Epithelial cell of esophagus (primary cell): ENCODE measurements around the gene F11R.
"Not testable (repeated sequence)": the region's sequence is repeated elsewhere in the genome, so short reads cannot be mapped to it uniquely, and the experiment has no call there.

Experiments
- DNase-seq: peaks from one replicate; pipeline ENCODE4 v3.0.0; 2010; ENCODE audit warnings: low read depth
- H3K4me3 ChIP-seq: 2 replicates; pipeline ENCODE4 v1.5.1; 2011; ENCODE audit warnings: mild to moderate bottlenecking, low read length, control low read depth
- TF ChIP-seq, protein P1 (sequence below): IDR thresholded peaks from 2 replicates; pipeline ENCODE4 v1.5.1; 2011; ENCODE audit warnings: low read depth, mild to moderate bottlenecking, low read length, control low read depth, inconsistent platforms; ENCODE audit not compliant: insufficient read depth; ENCODE audit errors: missing control alignments

F11R gene

DNA sequence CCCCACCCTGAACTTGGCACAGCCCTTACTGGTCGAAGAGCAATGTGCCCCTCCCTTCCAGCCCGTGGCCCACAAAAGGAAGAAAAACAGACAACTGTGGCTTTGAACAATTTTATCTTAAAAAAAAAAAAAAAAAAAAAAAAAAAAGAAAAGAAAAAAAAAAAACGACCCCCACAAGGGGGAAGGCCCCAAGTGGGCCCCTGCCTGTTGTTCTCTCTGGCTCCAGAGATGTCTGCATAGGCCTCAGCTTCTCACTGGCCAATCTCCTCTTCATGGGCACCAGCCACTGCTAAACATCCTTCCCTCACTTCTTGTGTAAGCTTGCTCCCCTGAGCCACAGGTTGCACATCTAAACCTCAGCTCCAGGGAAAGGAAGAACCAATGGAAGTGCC is 18.2 kb upstream of the F11R start:
- DNase-seq = no peak
- peak overlapping the region; percentile 82 for H3K4me3 ChIP-seq

DNA sequence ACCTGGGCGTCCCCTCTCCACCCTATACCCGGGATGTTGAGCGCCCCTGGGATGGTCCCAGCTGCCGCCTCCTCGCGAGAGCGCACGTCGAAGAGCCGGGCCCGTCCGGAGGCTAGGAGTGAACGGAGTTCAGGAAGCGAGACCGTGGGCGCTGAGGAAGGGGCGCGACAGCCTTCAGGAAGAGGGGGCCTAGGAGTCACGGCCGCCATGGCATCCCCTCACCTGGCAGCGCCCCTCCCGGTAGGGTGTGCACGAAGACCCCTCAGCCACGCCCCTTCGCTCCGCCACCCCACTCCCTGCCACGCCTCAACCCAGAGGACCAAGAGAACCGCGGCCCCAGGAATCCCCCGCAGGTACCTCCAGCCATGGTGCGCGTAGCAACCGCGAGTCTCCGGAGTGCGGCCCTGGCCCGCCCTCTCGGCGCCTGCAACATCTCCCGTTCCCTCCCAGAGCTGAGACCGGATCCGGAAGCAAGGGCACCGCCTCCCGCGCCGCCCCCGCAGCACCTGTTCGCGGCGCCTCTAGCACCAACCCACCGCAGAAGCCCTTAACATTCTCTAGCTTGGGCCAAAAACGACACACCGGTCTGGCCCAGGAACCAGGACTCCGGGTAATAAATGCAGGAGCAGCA is 17.7 kb upstream of the F11R start, which contains the start of gene TSTD1:
TSS of gene TSTD1 (minus strand) at position 442 of the 631 bp plus-strand sequence. CDS start at position 367, 75 bp downstream.
- TF ChIP-seq, protein P1, sequence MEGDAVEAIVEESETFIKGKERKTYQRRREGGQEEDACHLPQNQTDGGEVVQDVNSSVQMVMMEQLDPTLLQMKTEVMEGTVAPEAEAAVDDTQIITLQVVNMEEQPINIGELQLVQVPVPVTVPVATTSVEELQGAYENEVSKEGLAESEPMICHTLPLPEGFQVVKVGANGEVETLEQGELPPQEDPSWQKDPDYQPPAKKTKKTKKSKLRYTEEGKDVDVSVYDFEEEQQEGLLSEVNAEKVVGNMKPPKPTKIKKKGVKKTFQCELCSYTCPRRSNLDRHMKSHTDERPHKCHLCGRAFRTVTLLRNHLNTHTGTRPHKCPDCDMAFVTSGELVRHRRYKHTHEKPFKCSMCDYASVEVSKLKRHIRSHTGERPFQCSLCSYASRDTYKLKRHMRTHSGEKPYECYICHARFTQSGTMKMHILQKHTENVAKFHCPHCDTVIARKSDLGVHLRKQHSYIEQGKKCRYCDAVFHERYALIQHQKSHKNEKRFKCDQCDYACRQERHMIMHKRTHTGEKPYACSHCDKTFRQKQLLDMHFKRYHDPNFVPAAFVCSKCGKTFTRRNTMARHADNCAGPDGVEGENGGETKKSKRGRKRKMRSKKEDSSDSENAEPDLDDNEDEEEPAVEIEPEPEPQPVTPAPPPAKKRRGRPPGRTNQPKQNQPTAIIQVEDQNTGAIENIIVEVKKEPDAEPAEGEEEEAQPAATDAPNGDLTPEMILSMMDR = no peak
- H3K4me3 ChIP-seq = peak within 1 kb of the TSS; percentile 82
- peak; percentile 79 for DNase-seq

More for the DNA sequence above, 18.2 kb upstream of the F11R start:
- TF ChIP-seq, protein P1 = no peak

DNA sequence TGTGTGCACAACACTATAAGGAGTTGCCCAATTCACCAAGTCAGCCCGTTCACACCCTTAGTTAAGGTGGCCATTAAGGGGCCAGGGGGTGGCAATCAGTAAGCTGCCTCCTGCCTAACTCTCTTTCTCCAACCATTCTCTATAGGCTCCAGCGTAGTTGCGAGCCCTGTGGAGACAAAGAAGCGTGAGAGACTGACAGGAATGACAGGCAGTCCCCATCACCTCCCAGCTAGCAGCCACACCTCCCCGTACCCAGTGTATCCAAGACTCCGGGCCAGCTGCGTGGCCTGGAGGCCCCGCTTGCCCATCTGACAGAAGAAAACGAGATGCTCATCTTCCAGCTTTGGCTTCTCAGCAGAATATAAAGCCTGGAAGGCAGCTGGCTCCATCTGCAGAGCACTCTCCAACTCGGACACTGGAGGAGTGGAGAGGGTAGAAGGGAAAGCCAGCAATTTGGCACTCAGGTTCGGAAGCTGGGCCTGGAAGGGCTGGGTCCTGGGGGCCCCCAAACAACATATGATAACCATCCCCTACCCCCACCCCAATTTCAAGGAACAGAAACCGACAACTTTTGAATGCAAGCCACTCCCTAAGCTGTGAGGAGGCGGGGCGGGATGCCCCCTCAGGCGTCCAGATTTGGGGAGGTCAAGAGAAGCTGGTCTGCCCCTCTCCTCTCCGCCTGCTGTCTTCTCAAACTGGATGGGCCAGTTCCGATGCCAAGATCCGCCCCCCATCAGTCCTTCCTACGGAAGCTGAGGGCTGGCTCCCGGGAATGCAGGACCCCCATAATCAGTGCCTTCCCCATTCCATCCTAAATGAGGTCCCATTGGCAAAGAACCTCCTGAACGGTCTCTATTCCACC is 16.9 kb upstream of the F11R start:
- TF ChIP-seq, protein P1 = no peak
- peak overlapping the region; percentile 82 for H3K4me3 ChIP-seq
- DNase-seq = peak; percentile 61

DNA sequence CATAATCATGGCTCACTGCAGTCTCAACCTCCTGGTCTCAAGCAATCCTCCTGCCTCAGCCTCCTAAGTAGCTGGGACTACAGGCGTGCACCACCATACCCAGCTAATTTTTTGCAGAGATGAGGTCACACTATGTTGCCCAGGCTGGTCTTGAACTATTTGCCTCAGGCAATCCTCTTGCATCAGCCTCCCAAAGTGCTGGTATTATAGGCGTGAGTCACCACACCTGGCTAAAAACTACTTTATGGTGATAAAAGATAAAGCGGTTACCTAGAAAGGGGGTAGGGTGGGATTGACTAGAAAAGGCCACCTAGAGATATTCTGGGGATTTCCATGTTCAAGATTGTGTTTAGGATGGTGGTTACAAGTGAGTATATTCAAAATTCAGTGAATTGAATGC is 12.8 kb upstream of the F11R start:
- no peak overlapping the region for H3K4me3 ChIP-seq
- DNase-seq = peak; percentile 91
- TF ChIP-seq, protein P1 = no peak

DNA sequence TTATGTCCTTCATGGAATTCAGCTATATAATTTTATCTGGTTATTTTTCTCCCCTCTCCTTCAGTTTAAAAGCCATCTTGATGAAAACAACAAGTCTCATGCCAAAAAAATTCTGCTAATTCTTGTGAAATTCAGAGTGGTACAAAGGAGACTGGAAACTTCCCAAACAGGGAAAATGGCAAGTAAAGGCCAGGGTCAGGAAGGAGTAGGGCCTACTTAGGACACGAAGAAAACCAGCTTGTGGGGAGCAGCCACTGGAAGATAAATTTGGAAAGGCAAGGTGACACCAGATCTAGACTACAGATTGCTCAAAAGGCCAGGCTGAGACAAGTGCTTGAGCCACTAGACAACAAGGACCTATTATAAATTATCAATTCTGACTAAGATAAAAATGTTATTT is 11.5 kb upstream of the F11R start:
- TF ChIP-seq, protein P1 = no peak
- no peak for DNase-seq
- no peak overlapping the region for H3K4me3 ChIP-seq

DNA sequence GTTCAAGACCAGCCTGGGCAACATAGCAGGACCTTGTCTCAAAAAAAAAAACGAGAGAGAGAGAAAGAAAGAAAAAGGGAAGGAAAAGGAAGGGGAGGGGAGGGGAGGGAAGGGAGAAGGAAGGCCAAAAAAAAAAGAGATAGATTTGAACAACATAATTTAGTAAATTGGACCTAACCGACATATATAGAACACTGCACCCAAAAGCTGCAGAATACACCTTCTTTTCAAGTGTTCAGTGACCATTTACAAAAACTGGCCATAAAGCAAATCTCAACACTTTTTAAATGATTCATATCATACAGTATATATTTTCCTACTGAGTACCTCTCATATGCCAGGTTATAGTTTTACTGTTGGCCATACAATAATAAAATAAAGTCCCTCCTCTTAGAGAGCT is 10.9 kb upstream of the F11R start:
- DNase-seq = no peak
- TF ChIP-seq, protein P1 = no peak
- no peak overlapping the region for H3K4me3 ChIP-seq

DNA sequence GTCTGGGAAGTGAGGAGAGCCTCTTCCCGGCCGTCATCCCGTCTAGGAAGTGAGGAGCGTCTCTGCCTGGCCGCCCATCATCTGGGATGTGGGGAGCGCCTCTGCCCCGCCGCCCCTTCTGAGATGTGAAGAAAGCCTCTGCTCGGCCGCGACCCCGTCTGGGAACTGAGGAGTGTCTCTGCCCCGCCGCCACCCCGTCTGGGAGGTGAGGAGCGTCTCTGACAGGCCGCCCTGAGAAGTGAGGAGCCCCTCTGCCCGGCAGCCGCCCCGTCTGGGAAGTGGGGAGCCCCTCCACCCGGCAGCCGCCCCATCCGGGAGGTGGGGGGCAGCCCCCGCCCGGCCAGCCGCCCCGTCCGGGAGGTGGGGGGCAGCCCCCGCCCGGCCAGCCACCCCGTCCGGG is 8.5 kb upstream of the F11R start:
- DNase-seq = not testable (repeated sequence)

DNA sequence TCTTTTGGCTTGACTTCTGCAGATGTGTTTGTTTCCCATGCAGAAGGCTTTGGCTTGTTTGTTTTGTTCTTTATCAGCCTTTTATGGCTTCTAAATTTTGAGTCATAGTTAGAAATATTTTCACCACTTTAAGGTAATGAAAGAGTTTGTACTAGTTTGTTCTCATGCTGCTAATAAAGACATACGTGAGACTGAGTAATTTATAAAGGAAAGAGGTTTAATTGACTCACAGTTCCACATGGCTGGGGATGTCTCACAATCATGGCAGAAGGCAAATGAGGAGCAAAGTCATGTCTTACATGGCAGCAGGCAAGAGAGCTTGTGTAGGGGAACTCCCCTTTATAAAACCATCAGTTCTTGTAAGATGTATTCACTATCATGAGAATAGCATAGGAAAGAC is 6.0 kb upstream of the F11R start:
- not testable (repeated sequence) for DNase-seq, H3K4me3 ChIP-seq

More for the DNA sequence above, 8.5 kb upstream of the F11R start:
- not testable (repeated sequence) for H3K4me3 ChIP-seq

DNA sequence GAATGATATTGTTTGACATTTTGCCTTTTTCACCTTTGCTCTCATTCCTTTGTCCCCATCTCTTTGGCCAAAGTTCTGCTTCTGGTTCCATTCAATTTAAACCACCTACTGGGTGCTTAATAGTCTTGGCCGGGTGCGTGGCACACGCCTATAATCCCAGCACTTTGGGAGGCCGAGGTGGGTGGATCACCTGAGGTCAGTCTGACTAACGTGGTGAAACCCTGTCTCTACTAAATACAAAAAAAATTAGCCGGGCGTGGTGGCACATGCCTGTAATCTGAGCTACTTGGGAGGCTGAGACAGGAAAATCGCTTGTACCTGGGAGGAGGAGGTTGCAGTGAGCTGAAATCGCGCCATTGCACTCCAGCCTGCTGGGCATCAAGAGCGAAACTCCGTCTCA is 1.5 kb upstream of the F11R start:
- DNase-seq = peak; percentile 79
- H3K4me3 ChIP-seq = not testable (repeated sequence)
